Neuron (in vitro differentiated cells): Measurements from ENCODE around the gene ADAMTS14.

Experiments used
- H2AFZ ChIP-seq: one replicate; pipeline ENCODE4 v1.6.1; 2013; ENCODE audit warnings: low read depth, mild to moderate bottlenecking, inconsistent platforms, low read length, moderate library complexity
- H3K27me3 ChIP-seq: one replicate; pipeline ENCODE4 v1.6.1; 2013; ENCODE audit warnings: low read length; ENCODE audit not compliant: insufficient read depth
- H3K36me3 ChIP-seq: one replicate; pipeline ENCODE4 v1.6.1; 2013; ENCODE audit warnings: low read length; ENCODE audit not compliant: insufficient read depth
- H3K4me1 ChIP-seq: one replicate; pipeline ENCODE4 v1.6.1; 2013; ENCODE audit warnings: low read length; ENCODE audit not compliant: insufficient read depth
- H3K4me3 ChIP-seq: 2 replicates; pipeline ENCODE4 v1.5.1; 2013; ENCODE audit warnings: mild to moderate bottlenecking, low read length, moderate library complexity
- H3K9me3 ChIP-seq: one replicate; pipeline ENCODE4 v1.6.1; 2013; ENCODE audit warnings: low read length

The ADAMTS14 gene

DNA sequence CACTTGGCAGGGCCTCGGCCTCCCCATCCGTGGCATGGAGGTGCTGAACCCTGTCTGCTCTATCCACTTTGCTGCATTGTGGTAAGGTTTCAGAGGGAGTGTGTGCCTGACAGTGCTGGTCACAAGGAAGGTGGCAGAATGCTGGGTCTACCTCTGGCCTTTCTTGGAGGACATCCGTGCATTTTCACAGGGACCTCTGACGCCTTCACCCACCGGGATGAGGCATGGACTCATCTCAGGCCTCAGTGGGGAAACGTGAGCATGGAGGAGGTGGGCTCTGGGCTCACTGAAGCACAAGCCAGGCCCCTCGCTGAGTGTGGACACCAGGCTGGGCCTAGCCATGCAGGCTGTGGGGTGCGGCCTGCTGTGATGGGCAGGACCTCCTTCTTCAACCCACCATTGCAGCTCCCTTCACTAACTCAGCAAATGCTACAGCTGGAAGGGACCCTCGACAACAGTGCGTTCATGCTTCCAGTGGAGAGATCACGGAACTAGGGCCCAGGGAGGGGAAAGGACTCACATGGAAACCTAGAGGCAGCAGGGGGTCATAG lies 104.2 kb downstream of the ADAMTS14 start:
- peaks cover 27% of the 10 kb centered on the region for H3K27me3 ChIP-seq
- no peak overlapping the region for H3K4me3 ChIP-seq
- H2AFZ ChIP-seq: no peak overlapping the region
- H3K4me1 ChIP-seq: no peaks in the 10 kb centered on the region
- H3K36me3 ChIP-seq: no peaks in the 10 kb centered on the region
- no peaks in the 10 kb centered on the region for H3K9me3 ChIP-seq

DNA sequence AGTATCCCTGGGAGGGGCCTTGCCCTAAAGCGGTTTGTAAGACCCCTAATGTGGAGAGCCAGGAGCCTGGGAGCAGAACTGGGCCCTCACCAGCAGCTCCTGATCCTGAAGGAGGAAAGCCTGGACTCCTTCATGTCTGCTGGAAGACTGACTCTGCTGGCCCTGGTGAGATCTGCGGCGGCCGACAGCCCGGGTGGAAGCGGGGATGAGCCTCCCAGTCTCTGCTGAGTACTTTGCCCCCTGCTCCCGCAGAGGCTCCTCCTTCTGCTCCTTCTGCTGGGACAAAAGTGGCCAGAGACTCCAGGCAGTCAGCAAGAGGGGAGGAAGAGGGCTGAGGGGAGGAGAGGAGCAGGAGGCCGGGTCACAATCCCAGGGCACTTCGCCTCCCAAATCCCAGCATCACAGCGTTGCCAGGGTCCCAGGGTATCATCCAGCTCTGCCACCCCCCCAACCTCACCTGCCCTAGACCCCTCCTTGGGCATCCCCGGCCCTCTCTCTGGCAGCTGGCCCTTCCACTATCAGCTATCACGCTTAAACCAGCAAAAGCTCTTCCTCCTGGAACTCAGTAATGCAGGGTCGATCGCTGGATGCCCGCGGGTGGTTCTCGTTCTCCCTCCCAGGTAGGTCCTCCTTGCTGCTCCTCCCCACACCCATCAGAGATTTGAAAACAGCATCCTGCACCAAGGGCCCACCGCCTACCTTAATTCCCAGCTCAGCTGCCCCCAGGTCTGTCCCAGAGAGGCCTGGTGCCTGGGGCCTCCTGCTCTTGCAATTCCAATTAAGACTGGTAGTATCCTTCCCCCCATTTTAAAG lies 105.0 kb downstream of the ADAMTS14 start:
- peaks cover 27% of the 10 kb centered on the region for H3K27me3 ChIP-seq

DNA sequence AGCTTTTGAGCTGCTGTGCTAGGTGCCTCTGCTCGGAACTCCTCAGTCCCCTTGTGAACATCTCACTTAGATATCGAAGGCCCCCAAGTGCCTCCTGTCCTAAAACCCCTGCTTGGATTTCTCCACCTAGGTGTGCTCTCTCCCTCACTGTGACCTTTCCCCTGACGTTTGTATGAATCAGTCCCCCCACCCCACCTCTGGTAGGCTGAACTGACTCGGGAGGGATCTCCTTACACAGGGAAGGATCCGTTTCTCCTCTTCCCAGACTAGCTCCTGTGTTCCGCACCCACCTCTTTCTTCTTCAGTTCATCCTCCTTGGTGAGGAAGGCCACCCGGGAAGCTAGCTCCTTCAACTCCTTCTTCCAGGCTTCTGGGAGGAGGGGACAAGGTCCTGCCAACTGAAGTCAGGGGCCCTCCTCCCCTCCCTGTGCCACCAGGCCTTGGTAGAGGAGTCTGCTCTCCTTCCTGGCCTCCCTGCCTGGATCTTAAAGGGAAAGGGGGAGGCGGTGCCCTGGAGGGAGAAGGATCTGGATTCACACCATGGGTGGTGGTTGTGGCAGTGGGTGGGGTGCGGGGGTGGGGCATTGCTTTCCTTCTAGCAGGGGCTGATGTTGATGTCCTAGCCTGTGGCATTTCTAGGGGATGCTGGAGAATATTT lies 106.1 kb downstream of the ADAMTS14 start:
- Histone ChIP-seq H3K36me3 (no peaks in the 10 kb centered on the region), H2AFZ (no peak overlapping the region), H3K27me3 (peaks cover 30% of the 10 kb centered on the region), H3K9me3 (no peaks in the 10 kb centered on the region), H3K4me3 (no peak overlapping the region), H3K4me1 (no peaks in the 10 kb centered on the region)

More for the DNA sequence above, 105.0 kb downstream of the ADAMTS14 start:
- H3K4me3 ChIP-seq: no peak overlapping the region
- H2AFZ ChIP-seq: no peak overlapping the region
- no peaks in the 10 kb centered on the region for H3K9me3 ChIP-seq
- no peaks in the 10 kb centered on the region for H3K4me1 ChIP-seq
- H3K36me3 ChIP-seq: no peaks in the 10 kb centered on the region

DNA sequence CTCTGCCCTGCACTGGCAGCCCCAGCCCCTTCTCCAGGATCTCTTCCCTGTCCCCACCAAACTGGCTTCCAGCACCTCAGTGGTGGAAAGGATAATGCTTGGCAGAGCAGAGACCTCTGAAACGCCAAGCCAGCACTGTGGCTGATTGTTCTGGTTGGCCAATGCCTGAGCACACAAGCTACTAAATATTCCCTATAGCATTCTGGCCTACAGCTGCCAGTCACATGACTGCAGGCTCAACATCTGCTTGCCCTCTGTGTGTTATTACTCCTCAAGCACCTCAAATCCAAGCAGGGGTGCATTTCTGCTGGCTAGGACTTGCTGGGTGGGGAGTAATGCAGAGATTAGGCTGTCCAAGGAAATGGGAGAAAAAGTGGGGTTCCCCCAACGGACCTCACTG lies 106.8 kb downstream of the ADAMTS14 start:
- H2AFZ ChIP-seq: no peak overlapping the region
- no peak overlapping the region for H3K4me3 ChIP-seq
- no peaks in the 10 kb centered on the region for H3K36me3 ChIP-seq
- peaks cover 30% of the 10 kb centered on the region for H3K27me3 ChIP-seq
- no peaks in the 10 kb centered on the region for H3K4me1 ChIP-seq
- H3K9me3 ChIP-seq: no peaks in the 10 kb centered on the region

DNA sequence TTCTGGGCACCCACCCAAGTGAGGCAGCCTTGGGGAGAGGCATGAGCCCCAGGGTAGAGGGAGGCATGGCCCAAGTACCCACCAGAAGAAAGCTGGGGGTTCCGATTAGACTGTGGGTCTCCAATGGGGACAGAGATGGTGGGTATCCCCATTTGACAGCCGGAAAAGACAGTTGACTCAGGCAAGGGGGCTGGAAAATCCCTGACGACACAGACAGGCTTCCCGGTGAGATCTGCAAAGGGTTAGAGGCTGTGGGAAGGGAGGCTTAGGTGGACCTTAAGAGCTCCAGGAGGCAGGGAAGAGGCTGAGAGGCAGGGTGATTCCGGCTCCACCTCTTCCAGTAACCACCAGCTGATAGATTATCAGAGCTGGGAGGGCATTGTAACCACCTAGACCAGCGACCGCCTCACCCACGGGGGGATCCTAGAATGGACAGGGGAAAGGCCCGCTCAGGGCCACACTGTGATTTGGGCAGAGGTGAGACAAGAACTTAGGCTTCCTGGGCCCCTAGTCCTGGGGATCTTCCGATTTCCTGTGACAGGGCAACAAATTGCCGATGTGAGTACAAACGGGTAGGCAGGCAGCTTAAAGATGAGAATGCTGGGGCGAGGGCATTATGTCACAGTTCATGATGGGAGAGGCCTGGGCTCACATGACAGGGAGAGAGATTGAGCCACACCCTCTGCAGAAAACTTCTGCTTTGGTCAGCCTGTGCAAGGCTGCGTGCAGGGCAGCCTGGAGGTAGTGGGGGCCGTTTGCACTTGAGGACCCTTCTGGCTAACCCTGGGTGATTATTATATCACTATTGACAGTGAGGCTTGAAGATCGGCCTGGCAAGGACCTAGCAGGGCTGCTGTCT lies 107.4 kb downstream of the ADAMTS14 start:
- Histone ChIP-seq H3K4me3 (no peak overlapping the region), H3K4me1 (no peaks in the 10 kb centered on the region), H3K9me3 (no peaks in the 10 kb centered on the region), H2AFZ (no peak overlapping the region), H3K36me3 (no peaks in the 10 kb centered on the region), H3K27me3 (peaks cover 30% of the 10 kb centered on the region)

DNA sequence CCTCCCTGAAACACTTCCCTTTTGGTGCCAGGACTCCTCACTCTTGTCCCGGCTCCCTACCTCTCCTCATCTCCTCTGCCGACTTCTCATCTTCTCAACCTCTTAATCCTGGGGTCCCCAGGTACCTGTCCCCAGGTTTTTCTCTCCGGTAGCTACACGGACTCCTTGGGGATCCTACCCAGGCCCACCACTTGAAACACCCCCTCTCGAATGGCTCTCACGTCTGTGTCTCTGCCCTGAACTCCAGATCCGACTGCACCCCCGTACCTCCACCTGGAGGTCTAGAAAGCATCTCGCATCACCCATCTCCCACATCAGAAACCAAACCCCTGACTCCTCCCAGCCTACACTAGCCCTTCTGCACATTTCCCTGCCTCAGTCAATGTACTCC lies 108.1 kb downstream of the ADAMTS14 start:
- no peak overlapping the region for H3K4me3 ChIP-seq
- no peaks in the 10 kb centered on the region for H3K9me3 ChIP-seq
- no peaks in the 10 kb centered on the region for H3K4me1 ChIP-seq
- H2AFZ ChIP-seq: no peak overlapping the region
- H3K27me3 ChIP-seq: peaks cover 34% of the 10 kb centered on the region
- H3K36me3 ChIP-seq: no peaks in the 10 kb centered on the region

DNA sequence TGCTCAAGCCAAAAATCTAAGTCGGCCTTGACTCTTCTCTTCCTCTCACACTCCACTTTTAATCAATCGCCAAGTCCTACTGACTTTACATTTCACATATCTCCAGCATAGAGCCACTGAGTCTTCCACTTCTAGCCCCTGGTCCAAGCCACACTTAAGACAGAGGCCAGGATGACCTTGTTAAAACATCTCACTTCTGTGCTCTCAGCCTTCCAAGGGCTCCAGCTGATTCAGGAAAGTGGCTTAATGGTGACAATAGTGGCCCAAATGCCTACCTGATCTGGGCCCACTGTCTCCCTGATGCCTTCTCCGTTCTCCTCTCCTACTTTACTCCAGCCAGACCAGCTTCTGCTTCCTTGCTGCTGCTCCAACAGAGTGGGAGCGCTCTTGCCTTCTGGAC lies 108.5 kb downstream of the ADAMTS14 start:
- H3K27me3 ChIP-seq: peaks cover 36% of the 10 kb centered on the region

DNA sequence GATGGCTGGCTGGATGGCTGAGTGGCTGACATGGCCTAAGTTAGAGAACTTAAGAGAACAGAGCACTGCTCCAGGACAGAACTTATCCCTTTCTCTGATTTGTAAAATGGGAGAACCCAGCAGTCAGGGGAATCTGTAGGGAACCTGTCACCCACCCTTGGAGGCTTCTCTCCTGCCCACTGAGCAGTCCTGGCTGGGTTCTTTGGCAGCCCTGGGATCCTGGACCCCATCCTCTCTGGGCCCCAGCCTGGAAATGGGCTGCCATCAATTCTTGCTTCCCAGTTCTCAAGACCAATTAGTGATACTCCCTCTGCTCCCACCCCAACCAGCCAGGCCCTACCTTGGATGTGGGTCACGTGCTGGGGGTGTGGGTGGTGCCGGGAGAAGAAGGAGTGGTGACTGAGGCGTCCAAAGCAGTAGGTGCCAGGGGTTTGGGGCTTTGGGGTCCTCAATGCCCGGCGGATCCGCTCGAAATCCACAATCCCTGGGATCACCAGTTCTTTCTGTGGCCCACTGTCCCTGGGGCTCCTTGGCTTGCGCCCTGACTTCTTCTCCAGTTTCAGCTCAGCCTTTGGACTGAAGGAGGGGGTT lies 109.2 kb downstream of the ADAMTS14 start:
- Histone ChIP-seq H3K9me3 (no peaks in the 10 kb centered on the region), H3K4me1 (no peaks in the 10 kb centered on the region), H3K27me3 (peaks cover 34% of the 10 kb centered on the region), H3K4me3 (no peak overlapping the region), H3K36me3 (no peaks in the 10 kb centered on the region), H2AFZ (no peak overlapping the region)

More for the DNA sequence above, 108.5 kb downstream of the ADAMTS14 start:
- Histone ChIP-seq H3K4me3 (no peak overlapping the region), H3K9me3 (no peaks in the 10 kb centered on the region), H3K4me1 (no peaks in the 10 kb centered on the region), H2AFZ (no peak overlapping the region), H3K36me3 (no peaks in the 10 kb centered on the region)

DNA sequence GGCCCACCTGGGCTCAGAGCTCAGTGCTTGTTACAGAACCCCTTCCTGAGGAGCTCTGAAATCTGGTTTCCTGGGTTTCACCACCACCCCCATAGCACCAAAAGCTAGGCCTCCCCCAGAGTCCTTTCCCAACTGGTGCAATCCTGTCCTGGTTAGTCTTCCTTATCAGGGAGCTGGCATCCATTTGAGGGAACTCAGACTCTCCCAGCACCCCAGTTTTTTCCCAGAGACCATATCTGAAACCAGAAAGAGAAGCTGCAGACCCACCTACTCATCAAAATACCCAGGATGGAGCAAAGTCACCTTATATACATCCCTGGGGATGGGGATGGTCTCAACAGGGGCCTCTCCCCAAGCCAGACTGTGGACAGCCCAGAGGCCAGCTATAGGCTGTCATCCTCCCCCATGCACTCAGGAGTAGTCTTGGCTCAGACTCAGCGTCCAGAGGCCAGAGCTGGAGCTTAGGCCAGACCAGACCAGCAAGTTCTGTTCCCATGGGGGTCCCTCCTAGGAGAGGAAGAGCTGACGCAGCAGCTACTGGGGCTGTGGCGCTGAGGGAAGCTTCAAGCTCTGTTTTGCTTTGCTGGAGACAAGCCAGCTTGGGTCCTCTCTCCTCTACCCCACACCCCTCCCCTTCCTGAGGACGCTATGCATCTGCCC lies 109.9 kb downstream of the ADAMTS14 start:
- H3K27me3 ChIP-seq: peaks cover 41% of the 10 kb centered on the region
- no peaks in the 10 kb centered on the region for H3K9me3 ChIP-seq
- H3K4me3 ChIP-seq: no peak overlapping the region
- no peaks in the 10 kb centered on the region for H3K36me3 ChIP-seq
- no peaks in the 10 kb centered on the region for H3K4me1 ChIP-seq
- H2AFZ ChIP-seq: no peak overlapping the region

DNA sequence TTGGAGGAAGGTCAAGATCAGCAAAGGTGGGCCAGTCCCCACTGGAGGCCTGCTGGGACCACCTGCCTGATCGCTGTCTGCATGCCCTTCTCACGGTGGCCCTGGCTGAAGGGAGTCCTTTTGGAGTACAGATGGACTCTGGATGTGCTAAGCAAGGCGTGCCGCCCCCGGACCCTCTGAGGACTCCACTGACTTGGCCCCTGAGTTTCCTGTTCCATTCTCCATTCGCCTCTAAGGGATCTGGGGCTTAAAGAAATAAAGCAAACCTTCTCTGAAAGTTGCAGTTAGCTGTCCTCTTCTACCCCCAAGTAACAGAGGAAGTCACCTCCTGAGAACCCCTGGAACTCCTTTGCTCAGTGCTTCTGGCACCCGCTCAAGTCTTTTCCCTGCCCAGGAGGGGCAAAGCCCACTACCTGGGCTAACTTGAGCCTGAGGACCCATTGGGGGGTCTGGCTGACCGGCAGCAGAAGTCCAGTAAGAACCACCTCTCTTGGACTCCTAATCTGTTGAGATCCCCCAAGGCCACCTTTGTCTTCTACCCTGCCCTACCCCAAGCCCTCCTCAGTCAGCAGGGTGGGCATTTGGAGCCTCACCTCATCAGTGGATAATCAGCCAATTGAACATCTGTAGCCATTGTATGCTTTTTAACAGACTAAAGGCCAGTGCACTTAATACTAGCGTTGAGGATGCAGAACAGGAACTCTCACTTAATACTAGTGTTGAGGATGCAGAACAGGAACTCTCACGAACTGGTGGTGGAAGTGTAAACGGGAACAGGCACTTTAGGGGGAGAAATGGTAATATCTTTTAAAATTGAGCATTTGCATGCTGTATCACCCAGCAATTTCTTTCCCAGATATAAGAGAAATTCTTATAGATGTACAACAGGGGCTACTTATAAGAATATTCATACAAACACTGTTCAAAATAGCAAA lies 110.7 kb downstream of the ADAMTS14 start:
- no peaks in the 10 kb centered on the region for H3K9me3 ChIP-seq
- H3K36me3 ChIP-seq: no peaks in the 10 kb centered on the region
- H3K4me1 ChIP-seq: no peaks in the 10 kb centered on the region
- H2AFZ ChIP-seq: no peak overlapping the region
- peaks cover 41% of the 10 kb centered on the region for H3K27me3 ChIP-seq
- no peak overlapping the region for H3K4me3 ChIP-seq

DNA sequence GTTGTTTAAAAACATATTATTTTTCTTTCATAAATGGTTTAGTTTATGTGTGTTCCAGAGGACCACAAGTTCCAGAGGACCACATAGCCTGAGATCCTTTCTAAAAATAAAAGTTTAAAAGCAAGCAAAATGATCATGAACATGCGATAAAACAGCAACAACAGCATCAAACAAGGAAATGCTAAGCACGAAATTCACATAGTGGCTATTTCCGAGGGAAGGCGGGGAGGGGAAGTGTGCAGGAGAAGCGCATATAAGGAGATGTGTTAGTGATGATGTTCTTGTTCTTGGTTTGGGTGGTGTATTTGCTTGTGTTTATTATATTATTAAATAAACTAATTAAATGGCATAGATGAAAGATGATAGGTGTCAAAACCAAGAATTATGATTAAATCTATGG lies 111.7 kb downstream of the ADAMTS14 start:
- H3K36me3 ChIP-seq: no peaks in the 10 kb centered on the region
- H3K27me3 ChIP-seq: peaks cover 44% of the 10 kb centered on the region
- no peaks in the 10 kb centered on the region for H3K4me1 ChIP-seq
- H3K4me3 ChIP-seq: no peak overlapping the region
- H3K9me3 ChIP-seq: no peaks in the 10 kb centered on the region
- H2AFZ ChIP-seq: no peak overlapping the region
